Type B pancreatic cell (in vitro differentiated cells): ENCODE results near the gene FAXC. TPM values are rescaled to one million over a fixed set of nuclear protein-coding genes. Genes with fewer than 3 reads are reported as not detected.
A peak's percentile ranks its signal among the peaks of the same experiment; 100 is the strongest.

Experiments used
- DNase-seq: peaks from one replicate; pipeline ENCODE4 v3.0.0; 2021; ENCODE audit warnings: mixed read lengths; ENCODE audit not compliant: unreplicated experiment; ENCODE audit errors: extremely low spot score
- H3K27ac Mint-ChIP-seq: 2 replicates; pipeline ENCODE4 v1.8.0; 2021; ENCODE audit warnings: mild to moderate bottlenecking, mixed read lengths
- H3K27me3 Mint-ChIP-seq: 2 replicates; pipeline ENCODE4 v1.8.0; 2021; ENCODE audit warnings: mixed read lengths
- H3K36me3 Mint-ChIP-seq: 2 replicates; pipeline ENCODE4 v1.8.0; 2021; ENCODE audit warnings: mixed read lengths
- H3K4me1 Mint-ChIP-seq: one replicate; pipeline ENCODE4 v1.8.0; 2021; ENCODE audit warnings: mixed read lengths; ENCODE audit not compliant: unreplicated experiment
- H3K4me3 Mint-ChIP-seq: 2 replicates; pipeline ENCODE4 v1.8.0; 2021; ENCODE audit warnings: mild to moderate bottlenecking, mixed read lengths
- H3K9me3 Mint-ChIP-seq: 2 replicates; pipeline ENCODE4 v1.8.0; 2021; ENCODE audit warnings: mixed read lengths
- CTCF ChIP-seq: fragments of 200-600 bp; sonication (generic); conservative IDR thresholded peaks from 2 replicates; pipeline ENCODE4 v1.5.0; 2021; ENCODE audit warnings: antibody characterized with exemption, mild to moderate bottlenecking
- total RNA-seq: library from RNA; stranded (reverse); gene quantifications from 2 replicates; pipeline ENCODE4 v1.2.1, GENCODE V29; 2021; ENCODE audit warnings: low replicate concordance

Gene FAXC
- total RNA-seq, 1 donor from 2014 or later, result 12.5 TPM

GRCh38 chr6:99330159-99330558 is 19.3 kb downstream of the FAXC start:
- H3K36me3 Mint-ChIP-seq, result no peaks in the 10 kb centered on the region
- TF ChIP-seq CTCF, result peak; percentile 89
- H3K9me3 Mint-ChIP-seq, result no peaks in the 10 kb centered on the region
- no peaks in the 10 kb centered on the region for H3K27me3 Mint-ChIP-seq
- peaks cover 5% of the 10 kb centered on the region for H3K4me1 Mint-ChIP-seq
- H3K27ac Mint-ChIP-seq, result no peak overlapping the region
- DNase-seq, result no peak
- H3K4me3 Mint-ChIP-seq, result no peak overlapping the region

DNA sequence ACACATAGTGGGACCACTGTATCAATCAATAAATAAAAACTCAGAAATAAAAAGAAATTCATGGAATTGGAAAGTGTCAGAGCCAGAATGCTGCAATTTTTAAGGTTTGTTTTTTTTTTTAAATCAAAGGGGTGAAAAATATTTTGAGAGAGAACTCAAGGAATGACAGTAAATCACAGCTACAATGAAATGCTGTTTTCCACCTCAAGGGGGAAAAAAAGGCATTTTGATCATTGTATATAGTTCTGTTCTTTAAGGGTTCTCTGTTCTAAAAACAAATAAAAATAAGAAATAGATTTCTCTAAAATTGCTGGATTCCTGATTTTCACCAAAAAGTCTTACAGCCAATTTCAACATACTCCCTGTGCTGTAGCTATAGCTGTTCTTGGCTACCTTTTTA is 24.5 kb downstream of the FAXC start:
- no peak overlapping the region for H3K27ac Mint-ChIP-seq
- H3K36me3 Mint-ChIP-seq, result peaks cover 4% of the 10 kb centered on the region
- no peak overlapping the region for H3K4me3 Mint-ChIP-seq
- TF ChIP-seq CTCF, result peak; percentile 58
- no peaks in the 10 kb centered on the region for H3K27me3 Mint-ChIP-seq
- no peaks in the 10 kb centered on the region for H3K9me3 Mint-ChIP-seq
- H3K4me1 Mint-ChIP-seq, result peaks cover 2% of the 10 kb centered on the region
- no peak for DNase-seq

DNA sequence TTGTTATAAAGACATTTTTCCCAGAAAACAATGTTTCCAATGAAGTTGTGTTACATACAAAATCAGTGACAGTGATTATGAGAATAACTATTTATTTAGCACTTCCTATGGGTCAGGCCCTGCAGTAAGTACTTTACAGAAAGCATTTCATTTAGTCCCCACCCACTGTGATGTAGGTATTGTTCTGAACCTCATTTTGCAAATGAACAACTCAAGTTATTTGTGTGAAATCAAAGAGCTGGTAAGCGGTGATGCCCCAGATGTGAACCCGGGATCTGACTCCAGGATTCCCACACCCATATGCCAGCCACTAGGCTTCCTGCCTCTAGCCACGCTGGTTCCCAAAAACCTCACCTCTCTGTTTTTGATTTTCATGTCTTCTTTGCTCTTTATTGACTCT is 30.9 kb downstream of the FAXC start:
- Mint-ChIP-seq H3K27me3 (no peaks in the 10 kb centered on the region), H3K4me1 (no peaks in the 10 kb centered on the region), H3K36me3 (peaks cover 4% of the 10 kb centered on the region), H3K27ac (no peak overlapping the region), H3K9me3 (no peaks in the 10 kb centered on the region), H3K4me3 (no peak overlapping the region)
- TF ChIP-seq CTCF, result no peak
- no peak for DNase-seq

DNA sequence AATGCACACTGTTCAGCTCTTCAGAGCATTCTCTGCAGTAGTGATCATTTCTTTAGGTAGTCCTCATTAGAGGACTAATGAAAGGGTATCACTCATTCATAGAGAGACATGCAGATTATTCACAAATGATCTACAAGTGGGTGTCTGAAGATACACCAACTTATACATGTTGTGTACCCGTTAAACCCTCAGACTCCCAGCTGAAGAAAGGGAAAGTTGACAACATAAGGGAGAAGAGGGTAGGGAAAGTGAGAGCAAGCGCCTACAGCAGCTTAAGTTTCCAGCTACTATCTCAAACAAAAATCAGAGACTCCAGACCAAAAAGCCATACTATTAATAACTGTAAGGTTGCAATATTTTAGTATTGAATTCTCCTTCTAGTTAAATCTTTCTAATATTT is 37.1 kb downstream of the FAXC start:
- Mint-ChIP-seq H3K27me3 (no peaks in the 10 kb centered on the region), H3K27ac (no peak overlapping the region), H3K4me1 (peaks cover under 1% of the 10 kb centered on the region), H3K9me3 (no peaks in the 10 kb centered on the region), H3K36me3 (peaks cover 4% of the 10 kb centered on the region), H3K4me3 (no peak overlapping the region)
- no peak for TF ChIP-seq CTCF
- no peak for DNase-seq

DNA sequence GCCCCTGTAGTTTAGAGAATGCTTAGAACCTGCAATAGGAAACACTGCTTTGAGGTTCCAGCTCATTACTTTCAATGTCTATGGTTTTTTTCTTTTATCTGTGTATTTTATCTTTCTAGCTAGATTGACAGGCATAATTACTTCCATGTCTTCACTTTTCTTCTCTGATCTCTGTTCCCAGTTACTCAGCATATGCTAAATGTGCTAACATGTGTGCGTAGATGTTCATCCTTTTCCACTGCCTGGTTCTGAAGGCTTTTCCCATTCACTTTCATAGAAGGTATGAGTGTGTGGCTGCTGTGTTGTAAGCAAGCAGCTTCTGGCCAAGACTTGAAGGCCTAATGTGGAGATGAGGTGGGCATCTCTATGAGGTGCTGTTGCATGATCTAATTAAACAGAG is 38.9 kb downstream of the FAXC start:
- H3K4me3 Mint-ChIP-seq, result no peak overlapping the region
- peaks cover 5% of the 10 kb centered on the region for H3K4me1 Mint-ChIP-seq
- H3K9me3 Mint-ChIP-seq, result no peaks in the 10 kb centered on the region
- H3K27ac Mint-ChIP-seq, result no peak overlapping the region
- H3K27me3 Mint-ChIP-seq, result no peaks in the 10 kb centered on the region
- DNase-seq, result no peak
- H3K36me3 Mint-ChIP-seq, result peaks cover 4% of the 10 kb centered on the region
- no peak for TF ChIP-seq CTCF

GRCh38 chr6:99309557-99309956 is 39.9 kb downstream of the FAXC start:
- no peak for DNase-seq
- H3K27me3 Mint-ChIP-seq, result no peaks in the 10 kb centered on the region
- H3K4me1 Mint-ChIP-seq, result peaks cover 5% of the 10 kb centered on the region
- H3K4me3 Mint-ChIP-seq, result no peak overlapping the region
- H3K27ac Mint-ChIP-seq, result no peak overlapping the region
- no peak for TF ChIP-seq CTCF
- no peaks in the 10 kb centered on the region for H3K9me3 Mint-ChIP-seq
- peaks cover 5% of the 10 kb centered on the region for H3K36me3 Mint-ChIP-seq
